Esophagus muscularis mucosa (tissue), 4 donors: ENCODE data around the gene TVP23A.

Experiments used
- CTCF ChIP-seq, 3 experiments: fragments of 200-600 bp in 2 of 3; fragments of 450-650 bp in 1 of 3; sonication (generic) in 2 of 3; IDR thresholded peaks; one replicate each; pipeline ENCODE4 v1.5.1; 2017 to 2019; ENCODE audit warnings: antibody characterized with exemption in 3 of 3, mild to moderate bottlenecking in 2 of 3, moderate library complexity in 1 of 3
- EP300 ChIP-seq: sonication (generic); formaldehyde crosslinking; IDR thresholded peaks from one replicate; pipeline ENCODE4 v1.6.1; 2017; ENCODE audit warnings: antibody characterized with exemption
- POLR2A ChIP-seq: fragments of 450-650 bp; IDR thresholded peaks from one replicate; pipeline ENCODE4 v1.6.1; 2017; ENCODE audit warnings: antibody characterized with exemption, moderate library complexity, mild to moderate bottlenecking, low read depth
- POLR2AphosphoS5 ChIP-seq, 2 donors: sonication (generic); formaldehyde crosslinking; IDR thresholded peaks; one replicate each; pipeline ENCODE4 v1.6.1; 2017; ENCODE audit warnings: antibody characterized with exemption in 2 of 2

GRCh38 chr16:10839279-10839666 is 20.7 kb upstream of the TVP23A start:
- TF ChIP-seq CTCF (IDR thresholded peaks at IDR 0.05) (no peak), POLR2A (no peak), POLR2AphosphoS5 (IDR thresholded peaks at IDR 0.05) (no peak), EP300 (no peak)
